NK-92 treated with Interleukin-12 subunit alpha and Interleukin-12 subunit beta, amount 100 ng/mL, for 24 hours (cell line): ENCODE measurements around the gene NOS1AP.

Experiments
- DNase-seq: peaks from one replicate; lab custom pipeline; 2025; lab: John Stamatoyannopoulos, UW

Gene NOS1AP

GRCh38 chr1:162220009-162220539 lies 150.6 kb downstream of the NOS1AP start:
- DNase-seq = no peak

- no peak for DNase-seq
Observed at GRCh38 chr1:162222014-162222413, 152.5 kb downstream of the NOS1AP start.

- no peak for DNase-seq
Observed at GRCh38 chr1:162222730-162223129, 153.2 kb downstream of the NOS1AP start.

GRCh38 chr1:162223488-162223887 lies 154.0 kb downstream of the NOS1AP start:
- DNase-seq = no peak

- no peak for DNase-seq
Observed at GRCh38 chr1:162224267-162224666, 154.8 kb downstream of the NOS1AP start.

- no peak for DNase-seq
Observed at GRCh38 chr1:162228586-162228985, 159.1 kb downstream of the NOS1AP start.

- no peak for DNase-seq
Observed at GRCh38 chr1:162229549-162229948, 160.1 kb downstream of the NOS1AP start.

GRCh38 chr1:162230096-162230495 lies 160.6 kb downstream of the NOS1AP start:
- DNase-seq = no peak

GRCh38 chr1:162230517-162230916 lies 161.0 kb downstream of the NOS1AP start:
- no peak for DNase-seq

- no peak for DNase-seq
Observed at GRCh38 chr1:162232034-162232711, 162.7 kb downstream of the NOS1AP start.

- no peak for DNase-seq
Observed at GRCh38 chr1:162233066-162233465, 163.6 kb downstream of the NOS1AP start.

- no peak for DNase-seq
Observed at GRCh38 chr1:162233937-162234336, 164.4 kb downstream of the NOS1AP start.

- DNase-seq = no peak
Observed at GRCh38 chr1:162234571-162234970, 165.1 kb downstream of the NOS1AP start.

GRCh38 chr1:162235241-162235800 lies 165.8 kb downstream of the NOS1AP start:
- DNase-seq = no peak

- DNase-seq = no peak
Observed at GRCh38 chr1:162236201-162236600, 166.7 kb downstream of the NOS1AP start.

- DNase-seq = no peak
Observed at GRCh38 chr1:162236618-162237017, 167.1 kb downstream of the NOS1AP start.

- no peak for DNase-seq
Observed at GRCh38 chr1:162240577-162240976, 171.1 kb downstream of the NOS1AP start.

- no peak for DNase-seq
Observed at GRCh38 chr1:162242804-162243203, 173.3 kb downstream of the NOS1AP start.

- no peak for DNase-seq
Observed at GRCh38 chr1:162248854-162249535, 179.5 kb downstream of the NOS1AP start.

- no peak for DNase-seq
Observed at GRCh38 chr1:162250004-162250730, 180.7 kb downstream of the NOS1AP start.

- no peak for DNase-seq
Observed at GRCh38 chr1:162251102-162251501, 181.6 kb downstream of the NOS1AP start.

- DNase-seq = no peak
Observed at GRCh38 chr1:162252214-162252613, 182.7 kb downstream of the NOS1AP start.
